Adrenal gland (tissue), 12 donors: ENCODE results near the gene ANKRD33B. TPM values are rescaled to one million over a fixed set of nuclear protein-coding genes. Genes with fewer than 3 reads are reported as not detected.

Experiments used
- DNase-seq, 7 donors: peaks; one replicate each; pipeline ENCODE4 v3.0.0-alpha.2; 2019 to 2020
- H3K27ac ChIP-seq, 5 donors: fragments of 200-600 bp; sonication (generic) in 4 of 5; 1 replicate in 3 of 5; 2 replicates in 2 of 5; pipeline versions ENCODE4 v1.5.1 to v1.8.0; 2016 to 2020; ENCODE audit warnings: mild to moderate bottlenecking in 1 of 5
- H3K27me3 ChIP-seq: fragments of 200-600 bp; 2 replicates; pipeline ENCODE4 v1.8.0; 2021
- H3K36me3 ChIP-seq, 2 donors: fragments of 200-600 bp; replicated peaks in 1 of 2; 1 replicate in 1 of 2; 2 replicates in 1 of 2; pipeline versions ENCODE4 v1.5.1 to v1.8.0; 2018 to 2022
- H3K4me1 ChIP-seq, 2 donors: fragments of 200-600 bp; replicated peaks in 1 of 2; 1 replicate in 1 of 2; 2 replicates in 1 of 2; pipeline versions ENCODE4 v1.5.1 to v1.8.0; 2018 to 2021
- H3K4me3 ChIP-seq, 4 donors: fragments of 200-600 bp; sonication (generic) in 3 of 4; one replicate each; pipeline ENCODE4 v1.5.1; 2016 to 2018
- H3K9me3 ChIP-seq, 3 donors: fragments of 200-600 bp; sonication (generic) in 1 of 3; replicated peaks in 1 of 3; 1 replicate in 2 of 3; 2 replicates in 1 of 3; pipeline versions ENCODE4 v1.5.1 to v1.8.0; 2016 to 2021
- POLR2A ChIP-seq, 2 donors: fragments of 450-650 bp; IDR thresholded peaks; one replicate each; pipeline ENCODE4 v1.6.1; 2017; ENCODE audit warnings: antibody characterized with exemption in 2 of 2, mild to moderate bottlenecking in 2 of 2, moderate library complexity in 1 of 2
- WGBS, 4 donors: extraction: QIAGEN DNeasy Blood & Tissue Kit in 2 of 4; methylation state at CpG; one replicate each; pipeline versions ENCODE4 v1.1.5 to v1.1.7; 2013 to 2017; 5-methylcytosine and 5-hydroxymethylcytosine counted together
- intact Hi-C, 2 donors: fragments of 100-400 bp; cut with DNase I; formaldehyde crosslinking; loops; one replicate each; pipeline versions ENCODE4 v1.14.1 to v1.15.0; 2022 to 2023
- polyA plus RNA-seq, 3 donors: library from polyadenylated mRNA; stranded (reverse); fragments of 200-250 nt in 2 of 3; fragments of 350-450 nt in 1 of 3; fragmentation: Illumina TruSeq in 1 of 3; extraction: RNeasy Lipid Tissue Mini Kit (QIAGEN cat#74804) in 1 of 3; gene quantifications; one replicate each; pipeline ENCODE4 v1.2.3, GENCODE V29; 2013 to 2014
- total RNA-seq, 9 donors: library from RNA; depleted of rRNA in 4 of 9; stranded (reverse); fragments of >200 nt in 4 of 9; fragments of 120-200 nt in 1 of 9; fragmentation: NEBNext Ultra II Directional in 1 of 9; extraction: Animal tissue kit (Norgen Biotek cat#: 25700) in 1 of 9; gene quantifications; one replicate each; pipeline versions ENCODE4 v1.1.0 to v1.2.4, GENCODE V29; 2013 to 2023
- TF ChIP-seq, protein P1 (sequence below), 6 experiments: fragments of 450-650 bp in 4 of 6; fragments of 200-600 bp in 2 of 6; sonication (generic) in 1 of 6; IDR thresholded peaks; 1 replicate in 5 of 6; 2 replicates in 1 of 6; pipeline versions ENCODE4 v1.5.1 to v1.8.0; 2016 to 2021; ENCODE audit warnings: antibody characterized with exemption in 6 of 6, mild to moderate bottlenecking in 2 of 6, moderate library complexity in 1 of 6
- donor health status: healthy with polysubstance abuse.
- donor health status: Bipolar disorder and iron deficiency.
- donor health status: DM: yes; HTN: yes; CAD: no.
- donor health status: DM: no; HTN: no; CAD: no.
- donor health status: DM: no; HTN: no; CAD: no.
- donor health status: DM: yes; HTN: yes; CAD: no.

The ANKRD33B gene
- total and polyA plus RNA-seq, 12 donors, result 0.14 to 0.69 (median 0.23) TPM

GRCh38 chr5:10665799-10666198, 101.9 kb downstream of the ANKRD33B start:
- Histone ChIP-seq H3K27me3 (no peaks in the 10 kb centered on the region), H3K4me1 (no peaks in the 10 kb centered on the region), H3K36me3 (no peaks in the 10 kb centered on the region), H3K27ac (no peak overlapping the region), H3K4me3 (no peak overlapping the region), H3K9me3 (no peaks in the 10 kb centered on the region)
- intact Hi-C loops, result no loop called here
- WGBS, 4 donors, result 78 to 94% (median 88%) methylated on average over 5 to 9 of the region's 9 CpGs
- DNase-seq, result no peak
- no peak for TF ChIP-seq POLR2A (IDR thresholded peaks at IDR 0.05)
- TF ChIP-seq, protein P1, sequence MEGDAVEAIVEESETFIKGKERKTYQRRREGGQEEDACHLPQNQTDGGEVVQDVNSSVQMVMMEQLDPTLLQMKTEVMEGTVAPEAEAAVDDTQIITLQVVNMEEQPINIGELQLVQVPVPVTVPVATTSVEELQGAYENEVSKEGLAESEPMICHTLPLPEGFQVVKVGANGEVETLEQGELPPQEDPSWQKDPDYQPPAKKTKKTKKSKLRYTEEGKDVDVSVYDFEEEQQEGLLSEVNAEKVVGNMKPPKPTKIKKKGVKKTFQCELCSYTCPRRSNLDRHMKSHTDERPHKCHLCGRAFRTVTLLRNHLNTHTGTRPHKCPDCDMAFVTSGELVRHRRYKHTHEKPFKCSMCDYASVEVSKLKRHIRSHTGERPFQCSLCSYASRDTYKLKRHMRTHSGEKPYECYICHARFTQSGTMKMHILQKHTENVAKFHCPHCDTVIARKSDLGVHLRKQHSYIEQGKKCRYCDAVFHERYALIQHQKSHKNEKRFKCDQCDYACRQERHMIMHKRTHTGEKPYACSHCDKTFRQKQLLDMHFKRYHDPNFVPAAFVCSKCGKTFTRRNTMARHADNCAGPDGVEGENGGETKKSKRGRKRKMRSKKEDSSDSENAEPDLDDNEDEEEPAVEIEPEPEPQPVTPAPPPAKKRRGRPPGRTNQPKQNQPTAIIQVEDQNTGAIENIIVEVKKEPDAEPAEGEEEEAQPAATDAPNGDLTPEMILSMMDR (IDR thresholded peaks at IDR 0.05), result no peak

DNA sequence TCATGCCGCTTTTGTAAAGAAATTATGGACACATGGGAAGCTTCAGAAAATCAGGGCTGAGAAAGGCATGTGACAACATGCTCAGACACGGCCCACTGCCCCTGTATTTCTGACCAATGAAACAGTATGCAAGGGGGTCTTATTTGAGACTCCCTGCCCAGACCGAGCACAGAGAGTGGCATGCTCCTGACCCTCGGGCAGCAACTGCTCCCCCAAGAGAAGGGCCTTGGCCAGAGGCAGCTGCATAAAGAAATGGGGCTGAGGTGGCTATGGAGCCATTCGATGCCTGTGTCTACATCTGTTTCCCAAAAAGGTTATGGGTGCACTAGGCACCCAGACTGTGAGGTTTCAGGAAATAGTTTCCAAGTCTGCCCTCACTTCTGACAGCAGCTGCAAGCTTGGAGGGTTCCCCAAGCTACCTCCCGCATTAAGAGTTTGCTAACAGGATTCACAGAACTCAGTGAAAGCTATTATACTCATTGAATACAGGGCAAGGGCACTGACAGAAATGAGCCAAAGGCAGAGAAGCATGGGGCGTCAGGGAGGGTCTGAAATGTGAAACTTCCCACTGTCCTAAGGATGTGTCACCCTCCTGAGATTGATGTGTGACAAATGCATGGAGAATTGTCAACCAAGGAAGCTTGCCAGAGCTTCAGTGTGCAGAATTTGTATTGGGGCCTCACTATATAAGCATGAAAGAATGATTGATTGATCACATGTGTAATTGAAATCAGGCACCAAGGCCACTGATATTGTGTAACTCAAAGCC, 102.8 kb downstream of the ANKRD33B start:
- Histone ChIP-seq H3K9me3 (no peaks in the 10 kb centered on the region), H3K27ac (no peak overlapping the region), H3K36me3 (no peaks in the 10 kb centered on the region), H3K27me3 (no peaks in the 10 kb centered on the region), H3K4me3 (no peak overlapping the region), H3K4me1 (no peaks in the 10 kb centered on the region)
- 75 to 86% (median 83%) methylated on average over 6 to 7 of the region's 7 CpGs for WGBS, 4 donors
- DNase-seq, result no peak
- intact Hi-C loops, result no loop called here
- TF ChIP-seq, protein P1 (IDR thresholded peaks at IDR 0.05), result no peak
- TF ChIP-seq POLR2A (IDR thresholded peaks at IDR 0.05), result no peak

DNA sequence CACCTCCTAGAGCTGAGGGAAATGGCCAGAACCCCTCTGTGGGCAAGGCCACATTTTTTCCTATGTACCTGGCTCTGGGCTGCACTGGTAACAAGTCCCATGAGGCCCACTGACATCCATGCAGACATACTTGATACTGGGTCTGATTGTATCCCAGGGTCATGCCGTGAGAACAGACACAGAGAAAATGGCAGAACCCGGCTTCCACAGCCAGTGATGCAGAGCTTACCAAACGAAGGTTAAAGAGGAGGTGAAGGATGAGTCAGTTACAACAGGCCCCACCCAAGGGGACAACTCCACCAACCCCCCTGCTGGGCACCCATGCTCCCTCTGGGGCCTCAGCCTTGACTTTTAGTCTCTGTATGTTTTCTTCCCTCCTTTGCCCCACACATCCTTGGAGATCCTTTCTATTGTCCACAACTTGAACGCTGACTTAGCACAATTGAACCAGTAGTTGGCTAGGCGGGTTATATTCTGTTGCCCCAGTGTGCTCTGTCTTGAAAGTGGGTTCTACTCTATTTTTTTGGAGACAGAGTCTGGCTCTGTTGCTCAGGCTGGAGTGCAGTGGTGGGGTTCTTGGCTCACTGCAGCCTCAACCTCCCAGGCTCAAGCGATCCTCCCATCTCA, 103.7 kb downstream of the ANKRD33B start:
- H3K4me3 ChIP-seq, result no peak overlapping the region
- H3K27ac ChIP-seq, result no peak overlapping the region
- no peaks in the 10 kb centered on the region for H3K9me3 ChIP-seq
- intact Hi-C loops, result no loop called here
- TF ChIP-seq, protein P1 (IDR thresholded peaks at IDR 0.05), result no peak
- TF ChIP-seq POLR2A (IDR thresholded peaks at IDR 0.05), result no peak
- no peak for DNase-seq
- H3K27me3 ChIP-seq, result no peaks in the 10 kb centered on the region
- H3K4me1 ChIP-seq, result no peaks in the 10 kb centered on the region
- H3K36me3 ChIP-seq, result no peaks in the 10 kb centered on the region
- 81 to 87% (median 83%) methylated on average over 6 of the region's 6 CpGs for WGBS, 4 donors

- Histone ChIP-seq H3K36me3 (no peaks in the 10 kb centered on the region), H3K27me3 (no peaks in the 10 kb centered on the region), H3K4me3 (no peak overlapping the region), H3K9me3 (no peaks in the 10 kb centered on the region), H3K4me1 (no peaks in the 10 kb centered on the region), H3K27ac (no peak overlapping the region)
- intact Hi-C loops, result no loop called here
- WGBS, 4 donors, result 75 to 89% (median 85%) methylated on average over 4 of the region's 4 CpGs
- DNase-seq, result no peak
- no peak for TF ChIP-seq POLR2A (IDR thresholded peaks at IDR 0.05)
- TF ChIP-seq, protein P1 (IDR thresholded peaks at IDR 0.05), result no peak
Measured at GRCh38 chr5:10668697-10669096, 104.8 kb downstream of the ANKRD33B start.
